Stimulated activated CD4-positive, alpha-beta T cell treated with anti-CD3 and anti-CD28 coated beads, Interleukin-1b, Interleukin-23, amount 100 ng/mL, for 1 hour (primary cell): ENCODE results near the gene MEGF11.
A peak's percentile ranks its signal among the peaks of the same experiment; 100 is the strongest.

ENCODE experiments used
- DNase-seq, 2 donors: peaks; one replicate each; pipeline ENCODE4 v3.0.0-alpha.2; 2020; ENCODE audit warnings: low read depth in 2 of 2

MEGF11 gene

DNA sequence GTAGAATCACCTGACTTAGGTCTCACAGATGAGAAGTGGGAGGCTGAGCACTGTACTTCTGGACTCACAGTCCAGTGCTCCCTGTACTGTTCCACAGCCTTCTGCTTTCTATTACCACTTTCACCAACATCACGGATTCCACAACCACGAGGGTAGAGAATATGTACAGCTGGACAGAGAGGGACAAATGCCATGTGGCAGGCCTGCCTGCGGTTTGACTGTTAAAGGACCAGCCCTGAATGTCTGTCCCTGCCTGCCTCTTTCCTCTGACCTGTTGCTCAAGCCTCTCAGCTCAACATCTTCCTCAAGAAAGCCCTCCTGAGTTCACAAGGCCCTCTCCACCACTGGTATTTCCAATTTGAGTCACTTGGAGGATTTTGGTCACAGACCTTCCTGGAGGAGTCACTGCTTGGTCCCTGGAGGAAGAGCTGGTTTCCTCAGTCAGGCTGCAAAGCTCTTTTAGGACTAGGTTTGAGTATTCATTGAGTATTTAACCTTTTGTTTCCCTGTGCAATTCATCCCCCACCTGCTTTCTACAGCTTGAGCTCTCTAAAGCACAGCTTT is 335.1 kb downstream of the MEGF11 start:
- DNase-seq = no peak

DNA sequence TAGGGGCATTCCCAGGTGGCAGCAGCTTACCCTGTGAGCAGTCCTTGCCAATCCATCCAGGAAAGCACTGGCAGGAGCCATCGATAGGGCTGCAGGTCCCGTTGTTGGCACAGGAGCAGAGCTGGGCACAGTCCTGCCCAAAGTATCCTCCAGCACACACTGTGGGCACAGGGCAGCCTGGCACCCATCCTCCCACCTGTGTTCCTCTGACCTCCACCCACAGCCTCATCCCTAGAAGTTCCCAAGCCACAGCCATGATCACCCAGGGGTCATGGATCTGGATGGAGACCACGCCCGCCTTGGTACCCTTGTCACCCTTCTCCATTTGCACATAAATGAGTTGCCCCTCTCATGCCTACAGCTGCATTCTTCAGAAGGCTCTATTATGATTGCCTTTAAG is 335.6 kb downstream of the MEGF11 start:
- DNase-seq = no peak

DNA sequence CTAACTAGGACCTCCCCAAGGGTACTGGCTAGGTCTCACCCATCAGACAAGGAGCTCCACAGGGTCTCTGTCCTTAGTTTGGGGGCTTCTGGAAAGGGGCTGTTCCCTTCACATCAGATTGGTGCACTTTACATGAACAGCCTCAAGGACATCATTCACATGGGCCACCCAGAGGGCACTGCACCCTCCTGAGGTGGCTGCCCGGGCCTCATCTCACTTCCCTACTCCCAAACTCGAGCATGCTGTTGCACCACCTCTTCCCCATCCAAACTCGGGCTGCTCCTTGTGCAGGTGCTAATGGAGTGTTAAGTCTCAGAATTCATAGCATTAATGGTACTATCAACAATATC is 336.2 kb downstream of the MEGF11 start:
- no peak for DNase-seq

GRCh38 chr15:65916664-65917406 is 336.7 kb downstream of the MEGF11 start:
- peak in 1 of 2 donors; percentile 11 for DNase-seq

- no peak for DNase-seq
Measured at GRCh38 chr15:65916041-65916663, 337.4 kb downstream of the MEGF11 start.

GRCh38 chr15:65914981-65915925 is 338.3 kb downstream of the MEGF11 start:
- no peak for DNase-seq

GRCh38 chr15:65914386-65914785 is 339.2 kb downstream of the MEGF11 start:
- no peak for DNase-seq

- no peak for DNase-seq
Measured at GRCh38 chr15:65913631-65914199, 339.8 kb downstream of the MEGF11 start.

GRCh38 chr15:65912235-65912634 is 341.3 kb downstream of the MEGF11 start:
- no peak for DNase-seq

GRCh38 chr15:65910341-65910740 is 343.2 kb downstream of the MEGF11 start:
- DNase-seq = no peak

DNA sequence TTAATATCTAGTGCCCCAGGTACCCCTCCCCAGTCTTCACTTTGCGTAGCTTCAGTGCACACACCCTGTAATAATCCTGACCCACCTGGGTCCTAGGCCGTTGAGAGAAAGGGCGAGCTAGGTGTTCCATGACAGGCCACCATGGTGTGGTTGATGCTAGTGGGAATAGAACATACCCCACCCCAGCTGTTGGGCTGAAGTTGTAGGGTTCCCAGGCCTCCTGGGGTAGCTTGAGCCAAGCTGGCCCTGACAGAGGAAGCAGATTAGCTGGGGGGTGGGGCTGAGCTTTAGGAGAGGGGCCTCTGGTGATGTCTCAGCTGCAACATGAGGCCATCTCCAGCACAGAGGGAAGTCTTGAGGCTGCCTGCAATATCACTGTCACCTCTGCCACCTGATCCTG is 343.7 kb downstream of the MEGF11 start:
- DNase-seq = no peak

DNA sequence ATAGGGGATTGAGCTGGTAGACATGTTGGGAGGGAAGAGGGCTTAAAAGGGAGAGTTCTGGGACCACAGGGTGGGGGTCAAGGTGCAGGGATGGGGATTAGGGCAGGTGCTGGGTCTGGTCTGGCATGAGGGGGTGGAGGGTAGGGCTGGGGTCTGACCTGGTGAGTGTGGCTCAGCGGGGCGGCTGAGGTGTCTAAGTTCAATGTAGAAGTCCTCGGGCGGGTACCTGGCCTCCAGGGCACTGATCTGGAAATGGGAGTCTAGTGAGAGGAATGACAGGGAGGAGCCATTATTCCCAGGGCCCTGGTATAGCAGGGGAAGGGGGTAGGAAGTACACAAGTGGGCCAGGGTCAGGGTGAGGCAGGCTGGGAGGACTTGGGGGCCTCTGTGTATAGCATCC is 344.7 kb downstream of the MEGF11 start:
- DNase-seq = no peak

- no peak for DNase-seq
Measured at GRCh38 chr15:65907661-65908060, 345.9 kb downstream of the MEGF11 start.

- DNase-seq = no peak
Measured at GRCh38 chr15:65906396-65906795, 347.2 kb downstream of the MEGF11 start.

DNA sequence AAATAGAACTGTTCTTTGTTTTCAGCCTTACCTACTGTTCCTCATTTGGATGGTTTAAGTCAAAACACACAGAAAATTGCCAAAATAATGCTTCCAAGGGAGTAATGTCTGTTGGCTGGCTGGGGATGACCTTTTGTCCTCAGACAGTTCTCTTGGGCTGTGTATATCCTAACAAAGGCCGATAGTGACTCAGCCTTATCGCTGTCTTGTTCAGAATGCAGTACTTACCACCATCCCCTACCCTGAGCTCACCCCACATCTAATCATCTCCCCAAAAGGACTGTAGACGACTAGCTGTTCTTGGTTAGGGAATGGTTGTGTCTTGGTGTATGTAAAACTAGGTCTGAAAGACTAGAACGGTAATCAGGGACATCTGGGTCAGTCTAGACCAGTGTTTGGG is 349.2 kb downstream of the MEGF11 start:
- no peak for DNase-seq

- no peak for DNase-seq
Measured at GRCh38 chr15:65903296-65904073, 350.1 kb downstream of the MEGF11 start.

GRCh38 chr15:65902373-65902772 is 351.2 kb downstream of the MEGF11 start:
- no peak for DNase-seq

GRCh38 chr15:65901836-65902235 is 351.7 kb downstream of the MEGF11 start:
- DNase-seq = no peak

DNA sequence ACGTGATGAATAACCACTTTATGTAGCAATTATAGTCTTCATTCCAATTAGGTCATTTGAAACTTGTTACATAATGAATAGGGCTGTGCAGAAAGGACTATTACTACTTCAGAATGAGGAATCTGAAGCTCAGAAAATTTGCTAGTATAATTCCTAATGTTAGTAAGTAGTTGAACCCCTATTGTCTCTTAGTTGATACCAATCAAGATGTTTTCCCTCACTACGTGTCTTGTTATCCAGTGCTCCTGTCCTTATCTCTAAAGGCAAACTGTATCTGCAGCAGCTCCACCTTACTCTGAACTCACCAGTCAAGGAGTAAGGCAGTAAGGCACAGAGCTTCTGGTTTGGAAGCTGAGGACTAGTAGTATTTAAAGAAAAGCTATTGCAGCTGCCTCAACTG is 352.2 kb downstream of the MEGF11 start:
- no peak for DNase-seq

GRCh38 chr15:65900488-65900887 is 353.1 kb downstream of the MEGF11 start:
- DNase-seq = no peak

DNA sequence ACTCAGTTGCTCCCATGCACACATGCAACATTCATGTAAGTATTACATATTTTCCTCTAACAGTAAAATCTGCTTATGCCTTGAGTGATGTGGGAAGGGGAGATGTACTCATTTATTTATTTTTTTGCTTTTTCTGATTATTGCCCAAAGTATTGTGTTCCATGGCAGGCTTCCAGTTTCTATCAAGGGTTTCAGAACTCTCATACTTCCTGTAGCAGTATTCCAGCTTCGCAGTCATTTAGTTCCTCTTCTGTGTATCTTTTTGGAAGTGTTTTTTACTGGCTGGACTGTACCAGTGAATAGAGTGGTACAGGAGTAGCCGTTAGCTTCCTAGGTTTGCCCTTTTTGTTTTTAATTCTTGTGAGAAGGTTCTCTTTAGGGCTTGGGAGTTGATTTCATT is 357.3 kb downstream of the MEGF11 start:
- no peak for DNase-seq
